GM12872 (cell line): ENCODE measurements around the gene ENSA.

Source experiments
- CTCF ChIP-seq: IDR thresholded peaks from 3 replicates; pipeline ENCODE4 v1.5.1; 2011; ENCODE audit warnings: low read depth, mild to moderate bottlenecking, low read length, moderate library complexity; ENCODE audit not compliant: insufficient read depth

Gene ENSA

GRCh38 chr1:150582371-150582770 is 47.0 kb downstream of the ENSA start:
- TF ChIP-seq CTCF = no peak

- no peak for TF ChIP-seq CTCF
Measured at GRCh38 chr1:150579945-150580642, 49.3 kb downstream of the ENSA start.

GRCh38 chr1:150579110-150579944 is 50.1 kb downstream of the ENSA start, which contains the start of gene MCL1:
TSS of gene MCL1 (minus strand) at chr1:150579610. CDS start at chr1:150579530, 80 bp downstream.
- no peak for TF ChIP-seq CTCF

- no peak for TF ChIP-seq CTCF
Measured at GRCh38 chr1:150578272-150579109, 50.9 kb downstream of the ENSA start.

GRCh38 chr1:150577557-150578271 is 51.7 kb downstream of the ENSA start:
- TF ChIP-seq CTCF = no peak

GRCh38 chr1:150576794-150577556 is 52.4 kb downstream of the ENSA start:
- no peak for TF ChIP-seq CTCF
